Measurements from ENCODE around the gene ZC2HC1C.
"Not testable (repeated sequence)": the region's sequence is repeated elsewhere in the genome, so short reads cannot be mapped to it uniquely, and the experiment has no call there.

The ZC2HC1C gene

GRCh38 chr14:75098212-75098611 is 28.8 kb downstream of the ZC2HC1C start:
- no peak for DNase-seq

GRCh38 chr14:75098682-75099081 is 29.2 kb downstream of the ZC2HC1C start:
- DNase-seq = no peak

DNA sequence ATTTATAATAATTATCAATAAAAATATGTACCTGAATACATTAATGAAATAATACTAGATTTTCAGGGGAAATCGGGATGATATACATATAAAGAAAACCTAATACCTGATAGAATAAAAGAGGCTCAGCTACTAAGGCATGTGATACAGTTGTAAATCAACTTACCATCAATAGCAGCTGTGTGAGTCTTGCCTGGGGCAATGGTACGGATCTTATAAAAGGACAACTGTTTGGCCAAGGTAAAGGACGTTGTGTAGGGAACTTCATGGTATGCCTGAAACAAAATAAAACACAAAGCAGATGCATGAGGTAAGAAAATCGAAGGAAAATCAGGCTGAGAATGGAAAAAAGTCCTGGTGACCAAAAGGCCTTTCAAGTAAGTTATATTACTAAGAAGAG is 32.0 kb downstream of the ZC2HC1C start:
- no peak for DNase-seq

GRCh38 chr14:75107186-75107585 is 37.7 kb downstream of the ZC2HC1C start:
- no peak for DNase-seq

- no peak for DNase-seq
Measured at GRCh38 chr14:75109877-75110276, 40.4 kb downstream of the ZC2HC1C start.

- no peak for DNase-seq
Measured at GRCh38 chr14:75113932-75114539, 44.6 kb downstream of the ZC2HC1C start.

DNA sequence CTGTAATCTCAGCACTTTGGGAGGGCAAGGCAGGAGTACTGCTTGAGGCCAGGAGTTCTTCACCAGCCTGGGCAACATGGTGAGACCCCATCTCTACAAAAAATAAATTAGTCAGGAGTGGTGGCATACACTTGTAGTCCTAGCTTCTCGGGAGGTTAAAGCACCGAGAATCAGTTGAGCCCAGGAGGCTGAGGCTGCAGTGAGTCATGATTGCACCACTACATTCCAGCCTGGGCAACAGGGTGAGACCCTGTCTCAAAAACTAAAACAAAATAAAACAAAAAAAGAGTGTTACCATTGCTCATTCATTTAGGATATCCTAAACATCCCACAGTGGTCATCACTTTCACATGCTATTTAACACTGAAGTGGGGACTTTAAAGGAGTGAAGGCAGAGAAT is 49.6 kb downstream of the ZC2HC1C start:
- DNase-seq = no peak

- DNase-seq = no peak
Measured at GRCh38 chr14:75120541-75121291, 51.3 kb downstream of the ZC2HC1C start.

DNA sequence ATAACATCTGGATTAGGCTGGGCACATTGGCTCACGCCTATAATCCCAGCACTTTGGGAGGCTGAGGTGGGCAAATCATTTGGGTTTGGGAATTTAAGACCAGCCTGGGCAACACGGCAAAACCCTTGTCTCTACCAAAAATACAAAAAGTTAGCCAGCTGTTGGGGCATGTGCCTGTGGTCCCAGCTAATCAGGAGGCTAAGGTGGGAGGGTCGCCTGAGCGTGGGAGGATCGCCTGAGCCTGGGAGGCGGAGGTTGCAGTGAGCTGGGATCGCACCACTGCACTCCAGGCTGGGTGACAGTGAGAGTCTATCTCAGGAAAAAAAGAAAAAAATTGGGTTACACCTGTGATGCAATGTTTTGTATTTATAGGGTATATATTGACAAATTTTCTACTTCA is 52.1 kb downstream of the ZC2HC1C start:
- no peak for DNase-seq

- peak; percentile 18 for DNase-seq
Measured at GRCh38 chr14:75123991-75124390, 54.5 kb downstream of the ZC2HC1C start.

GRCh38 chr14:75125617-75126016 is 56.2 kb downstream of the ZC2HC1C start:
- no peak for DNase-seq

GRCh38 chr14:75126121-75126544 is 56.7 kb downstream of the ZC2HC1C start:
- no peak for DNase-seq

DNA sequence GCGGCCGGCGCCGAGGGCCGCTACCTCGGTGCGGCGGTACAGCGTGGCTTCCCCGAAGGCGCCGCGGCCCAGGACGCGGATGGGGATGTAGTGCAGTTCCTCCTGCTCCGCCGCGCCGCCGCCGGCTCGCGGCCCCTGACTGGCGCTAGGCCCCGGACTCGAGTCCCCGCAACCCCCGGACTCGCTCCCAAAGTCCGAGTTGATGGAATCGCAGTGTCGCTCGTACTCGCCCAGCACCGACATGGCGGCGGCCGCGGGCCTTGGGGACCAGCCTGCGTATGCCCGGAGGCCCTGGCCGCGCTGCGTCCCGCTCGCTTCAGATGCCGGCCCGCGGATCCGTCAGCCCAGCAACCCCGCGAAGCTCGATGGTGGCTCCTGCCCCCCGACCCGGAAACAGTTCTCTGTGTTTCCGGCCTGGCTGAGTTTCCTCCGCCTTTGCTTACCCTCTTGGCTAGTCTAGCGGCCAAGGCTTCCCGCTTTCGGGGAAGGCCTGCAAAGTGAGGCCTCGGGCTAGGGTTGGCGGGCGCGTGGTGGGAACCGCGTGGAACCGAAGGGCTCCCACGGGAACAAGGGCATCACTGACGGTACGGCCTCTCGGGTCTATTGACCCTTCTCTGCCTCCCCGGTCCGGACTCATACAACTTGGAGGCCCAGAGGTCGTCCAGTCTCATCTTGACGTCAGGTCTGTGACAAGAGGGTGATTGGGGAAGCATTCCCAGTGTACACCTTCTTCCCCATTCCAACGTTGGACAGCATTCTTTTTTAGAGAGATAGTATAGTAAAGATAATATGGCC is 57.4 kb downstream of the ZC2HC1C start, which contains the start of gene NEK9:
Gene NEK9 (minus strand): TSS at position 370 of the 795 bp plus-strand sequence. CDS start 127 bp downstream, at position 243.
- peak; percentile 92 for DNase-seq

GRCh38 chr14:75127474-75127820 is 58.0 kb downstream of the ZC2HC1C start:
- DNase-seq = not testable (repeated sequence)

GRCh38 chr14:75127903-75128595 is 58.6 kb downstream of the ZC2HC1C start:
- no peak for DNase-seq

- DNase-seq = no peak
Measured at GRCh38 chr14:75128596-75128990, 59.2 kb downstream of the ZC2HC1C start.

Measured in activated naive CD4-positive, alpha-beta T cell treated with Interleukin-2 at 50 U/mL for 16 hours (primary cell).